H1 (cell line): ENCODE measurements around the gene PDE4D. TPM values are rescaled to one million over a fixed set of nuclear protein-coding genes. Genes with fewer than 3 reads are reported as not detected.

Experiments
- CTCF ChIA-PET: fragments of 300-600 bp; sonication (Branson Sonifier 250); formaldehyde crosslinking; loops from one replicate; lab custom pipeline; 2021; ENCODE audit not compliant: partially characterized antibody; lab: Charles Lee
- POLR2A ChIA-PET: fragments of 300-600 bp; sonication (Branson Sonifier 250); formaldehyde crosslinking; loops from one replicate; lab custom pipeline; 2021; ENCODE audit warnings: inconsistent platforms; ENCODE audit not compliant: partially characterized antibody; lab: Charles Lee
- DNase-seq, 2 experiments: peaks; one replicate each; pipeline versions ENCODE4 v3.0.0 to v3.0.0-alpha.2; 2010 to 2022; ENCODE audit warnings: low spot score in 2 of 2, low read depth in 1 of 2, mixed read lengths in 1 of 2
- FAIRE-seq: peaks from 2 replicates; lab custom pipeline; 2011; peaks lifted over from hg19 to GRCh38; lab: Jason Lieb, UNC
- H2AFZ ChIP-seq: 2 replicates; pipeline ENCODE4 v1.8.1; 2012; ENCODE audit warnings: low read length, inconsistent platforms
- H2AK5ac ChIP-seq: 2 replicates; pipeline ENCODE4 v1.6.1; 2013; ENCODE audit warnings: low read depth, low read length
- H2BK120ac ChIP-seq: replicated peaks from 2 replicates; pipeline ENCODE3; 2013; ENCODE audit warnings: low read depth, low read length, inconsistent platforms
- H2BK12ac ChIP-seq: 2 replicates; pipeline ENCODE4 v1.6.1; 2013; ENCODE audit warnings: low read depth, low read length
- H2BK15ac ChIP-seq: 2 replicates; pipeline ENCODE4 v1.6.1; 2013; ENCODE audit warnings: low read length
- H2BK20ac ChIP-seq: 2 replicates; pipeline ENCODE4 v1.6.1; 2013; ENCODE audit warnings: low read length
- H2BK5ac ChIP-seq: 2 replicates; pipeline ENCODE4 v1.6.1; 2013; ENCODE audit warnings: low read depth, low read length
- H3K14ac ChIP-seq: 2 replicates; pipeline ENCODE4 v1.6.1; 2013; ENCODE audit warnings: inconsistent platforms; ENCODE audit not compliant: insufficient read length
- H3K18ac ChIP-seq: 2 replicates; pipeline ENCODE4 v1.6.1; 2013; ENCODE audit warnings: low read length; ENCODE audit errors: extremely low read depth
- H3K23ac ChIP-seq: 2 replicates; pipeline ENCODE4 v1.6.1; 2013; ENCODE audit warnings: inconsistent platforms; ENCODE audit not compliant: insufficient read length
- H3K23me2 ChIP-seq: 2 replicates; pipeline ENCODE4 v1.6.1; 2013; ENCODE audit warnings: low read depth, low read length
- H3K27ac ChIP-seq: 2 replicates; pipeline ENCODE4 v1.6.1; 2011; ENCODE audit warnings: low read depth, low read length, inconsistent platforms
- H3K27me3 ChIP-seq, 4 experiments: replicated peaks in 1 of 4; 1 replicate in 1 of 4; 2 replicates in 3 of 4; pipeline versions ENCODE4 v1.6.1 to v1.8.1; 2011 to 2013; ENCODE audit warnings: low read length in 3 of 4, mild to moderate bottlenecking in 3 of 4, inconsistent platforms in 2 of 4, mixed read lengths in 2 of 4, moderate library complexity in 1 of 4; ENCODE audit not compliant: control insufficient read depth in 3 of 4, insufficient read depth in 3 of 4; ENCODE audit errors: extremely low read depth in 1 of 4
- H3K36me3 ChIP-seq, 4 experiments: 2 replicates each; pipeline versions ENCODE4 v1.6.1 to v1.8.1; 2011 to 2013; ENCODE audit warnings: mild to moderate bottlenecking in 4 of 4, low read length in 3 of 4, moderate library complexity in 2 of 4, control low read depth in 1 of 4, inconsistent platforms in 1 of 4; ENCODE audit not compliant: insufficient read depth in 4 of 4, control insufficient read depth in 2 of 4
- H3K4ac ChIP-seq: replicated peaks from 2 replicates; pipeline ENCODE3; 2013; ENCODE audit warnings: low read length, low read depth, mixed read lengths, inconsistent platforms; ENCODE audit not compliant: insufficient read length
- H3K4me1 ChIP-seq, 4 experiments: replicated peaks in 1 of 4; 1 replicate in 1 of 4; 2 replicates in 3 of 4; pipeline versions ENCODE4 v1.6.1 to v1.8.1; 2011 to 2013; ENCODE audit warnings: low read length in 3 of 4, inconsistent platforms in 2 of 4, mixed read lengths in 1 of 4; ENCODE audit not compliant: insufficient read depth in 4 of 4, control insufficient read depth in 3 of 4
- H3K4me2 ChIP-seq, 2 experiments: 2 replicates each; pipeline versions ENCODE4 v1.6.1 to v1.8.1; 2011 to 2013; ENCODE audit warnings: low read depth in 2 of 2, low read length in 2 of 2, control low read depth in 1 of 2, inconsistent platforms in 1 of 2, mild to moderate bottlenecking in 1 of 2; ENCODE audit not compliant: insufficient read depth in 1 of 2
- H3K4me3 ChIP-seq, 4 experiments: fragments of 200-600, 300-600 bp in 1 of 4; sonication (generic), shearing (Covaris generic), sonication (Bioruptor Twin) in 1 of 4; 2 replicates each; pipeline versions ENCODE4 v1.5.1 to v1.8.1; 2011 to 2016; ENCODE audit warnings: low read length in 4 of 4, low read depth in 3 of 4, control low read depth in 2 of 4, inconsistent platforms in 2 of 4, mild to moderate bottlenecking in 2 of 4, mixed read lengths in 1 of 4, moderate library complexity in 1 of 4; ENCODE audit not compliant: insufficient read depth in 2 of 4; ENCODE audit errors: extremely low read depth in 1 of 4
- H3K56ac ChIP-seq: replicated peaks from 2 replicates; pipeline ENCODE3; 2013; ENCODE audit warnings: low read depth, mild to moderate bottlenecking, mixed read lengths, low read length, inconsistent platforms; ENCODE audit not compliant: insufficient read length
- H3K79me1 ChIP-seq: 2 replicates; pipeline ENCODE4 v1.6.1; 2013; ENCODE audit warnings: low read depth, low read length, control low read depth
- H3K79me2 ChIP-seq, 2 experiments: 2 replicates each; pipeline versions ENCODE4 v1.6.1 to v1.8.1; 2012 to 2013; ENCODE audit warnings: low read length in 2 of 2, mild to moderate bottlenecking in 2 of 2, inconsistent platforms in 1 of 2; ENCODE audit not compliant: insufficient read depth in 2 of 2, control insufficient read depth in 1 of 2
- H3K9ac ChIP-seq, 4 experiments: replicated peaks in 1 of 4; 1 replicate in 1 of 4; 2 replicates in 3 of 4; pipeline versions ENCODE4 v1.6.1 to v1.8.1; 2011 to 2013; ENCODE audit warnings: low read depth in 3 of 4, low read length in 3 of 4, control low read depth in 2 of 4, mild to moderate bottlenecking in 2 of 4, moderate library complexity in 2 of 4, inconsistent platforms in 1 of 4; ENCODE audit errors: extremely low read depth in 1 of 4
- H3K9me3 ChIP-seq, 2 experiments: 2 replicates each; pipeline versions ENCODE4 v1.6.1 to v1.8.1; 2012 to 2013; ENCODE audit warnings: mild to moderate bottlenecking in 2 of 2, moderate library complexity in 2 of 2, control low read depth in 1 of 2, inconsistent platforms in 1 of 2, low read depth in 1 of 2, low read length in 1 of 2, mixed read lengths in 1 of 2; ENCODE audit not compliant: insufficient read depth in 2 of 2
- H4K20me1 ChIP-seq, 2 experiments: replicated peaks in 1 of 2; 2 replicates each; pipeline versions ENCODE3 to v1.8.1; 2011 to 2013; ENCODE audit warnings: inconsistent platforms in 2 of 2, low read length in 2 of 2, mild to moderate bottlenecking in 1 of 2; ENCODE audit not compliant: insufficient read depth in 2 of 2, control insufficient read depth in 1 of 2
- H4K5ac ChIP-seq: 2 replicates; pipeline ENCODE4 v1.6.1; 2013; ENCODE audit warnings: low read length, low read depth, mixed read lengths, inconsistent platforms; ENCODE audit not compliant: insufficient read length
- H4K8ac ChIP-seq: 2 replicates; pipeline ENCODE4 v1.8.0; 2013; ENCODE audit warnings: mild to moderate bottlenecking, moderate library complexity, low read length, inconsistent platforms; ENCODE audit not compliant: insufficient read depth; ENCODE audit errors: extremely low read depth
- H4K91ac ChIP-seq: replicated peaks from 2 replicates; pipeline ENCODE3; 2013; ENCODE audit warnings: low read length, mixed read lengths, inconsistent platforms; ENCODE audit not compliant: insufficient read length
- CEBPB ChIP-seq: IDR thresholded peaks from 2 replicates; pipeline ENCODE4 v1.6.1; 2012; ENCODE audit warnings: low read depth, low read length
- WGBS, 2 experiments: shearing (Covaris generic) in 1 of 2; methylation state at CpG; one replicate each; pipeline versions ENCODE4 v1.1.6 to v1.1.7; 2013 to 2015; ENCODE audit warnings: low lambda C conversion rate in 2 of 2, mixed read lengths in 2 of 2, inconsistent platforms in 1 of 2, low coverage in 1 of 2, missing lambda C conversion rate in 1 of 2; ENCODE audit not compliant: insufficient replicate concordance in 2 of 2, insufficient coverage in 1 of 2, insufficient read length in 1 of 2; ENCODE audit errors: extremely low coverage in 1 of 2, missing lambda C conversion rate in 1 of 2; 5-methylcytosine and 5-hydroxymethylcytosine counted together
- polyA plus RNA-seq, 7 experiments: library from polyadenylated mRNA; depleted of rRNA in 3 of 7; stranded (reverse) in 5 of 7; unstranded in 2 of 7; fragments of >200 nt in 5 of 7; fragments of 200-250 nt in 2 of 7; gene quantifications; 1 replicate in 5 of 7; 2 replicates in 1 of 7; 4 replicates in 1 of 7; pipeline versions ENCODE4 v1.2.1 to v1.2.3, GENCODE V29; 2011 to 2013; ENCODE audit warnings: missing spikeins in 2 of 7, mixed read lengths in 2 of 7
- total RNA-seq: library from RNA; stranded (reverse); fragmentation: NEBNext Ultra II Directional; extraction: Animal tissue kit (Norgen Biotek cat#: 25700); gene quantifications from 2 replicates; pipeline ENCODE4 v1.2.1, GENCODE V29; 2021

Gene PDE4D
- total and polyA plus RNA-seq, 2 of the 8 experiments (the other 6 are each of a cell fraction or from before 2014, with no cell fraction given), result 2.3 to 3.7 TPM

GRCh38 chr5:59051951-59052350 lies 841.6 kb downstream of the PDE4D start:
- H4K20me1 ChIP-seq, result no peaks in the 10 kb centered on the region
- 0 out of 2 replicates have a peak overlapping the region, but pooled peaks have one; percentile 21 for H2BK20ac ChIP-seq
- no peaks in the 10 kb centered on the region for H3K79me1 ChIP-seq
- H3K9me3 ChIP-seq, result no peaks in the 10 kb centered on the region
- 79% methylated on average over 3 of the region's 3 CpGs; no CpG with 5 or more reads in 1 of the 2 experiments for WGBS, 2 experiments
- no peak overlapping the region for H3K18ac ChIP-seq
- H4K91ac ChIP-seq, result no peak overlapping the region
- H3K27me3 ChIP-seq, result no peaks in the 10 kb centered on the region
- H2BK5ac ChIP-seq, result no peak overlapping the region
- no peak overlapping the region for H4K8ac ChIP-seq
- CTCF ChIA-PET, result interaction anchor here (1.0 to 1.3 kb wide), 2 partner anchors 118 to 122 kb away, joined by 3 to 5 read pairs; no protein-coding TSS in a partner anchor
- H3K14ac ChIP-seq, result no peak overlapping the region
- H2AFZ ChIP-seq, result no peak overlapping the region
- H3K9ac ChIP-seq, result no peak overlapping the region
- no peak overlapping the region for H3K4me2 ChIP-seq
- H3K56ac ChIP-seq, result no peak overlapping the region
- no peak overlapping the region for H3K27ac ChIP-seq
- H2BK15ac ChIP-seq, result no peak overlapping the region
- POLR2A ChIA-PET, result interaction anchor here (0.5 kb wide), 1 partner anchor 1507 kb away, joined by 3 read pairs; no protein-coding TSS in a partner anchor
- H3K4me1 ChIP-seq, result no peaks in the 10 kb centered on the region
- H2BK120ac ChIP-seq, result no peak overlapping the region
- no peak for FAIRE-seq
- H3K23ac ChIP-seq, result no peak overlapping the region
- no peak overlapping the region for H4K5ac ChIP-seq
- H3K23me2 ChIP-seq, result no peaks in the 10 kb centered on the region
- H2BK12ac ChIP-seq, result no peak overlapping the region; the same call in 1 of the 2 replicates
- no peak for DNase-seq
- no peak overlapping the region for H2AK5ac ChIP-seq
- no peak overlapping the region for H3K4me3 ChIP-seq
- no peaks in the 10 kb centered on the region for H3K79me2 ChIP-seq
- H3K36me3 ChIP-seq, result no peaks in the 10 kb centered on the region
- H3K4ac ChIP-seq, result no peak overlapping the region
- no peak for TF ChIP-seq CEBPB
